Measurements from ENCODE around the gene TCTA. TPM values are rescaled to one million over a fixed set of nuclear protein-coding genes. Genes with fewer than 3 reads are reported as not detected.
A peak's percentile ranks its signal among the peaks of the same experiment; 100 is the strongest.

TCTA gene
- total RNA-seq, 1 experiment from 2014 or later = 19.8 TPM

DNA sequence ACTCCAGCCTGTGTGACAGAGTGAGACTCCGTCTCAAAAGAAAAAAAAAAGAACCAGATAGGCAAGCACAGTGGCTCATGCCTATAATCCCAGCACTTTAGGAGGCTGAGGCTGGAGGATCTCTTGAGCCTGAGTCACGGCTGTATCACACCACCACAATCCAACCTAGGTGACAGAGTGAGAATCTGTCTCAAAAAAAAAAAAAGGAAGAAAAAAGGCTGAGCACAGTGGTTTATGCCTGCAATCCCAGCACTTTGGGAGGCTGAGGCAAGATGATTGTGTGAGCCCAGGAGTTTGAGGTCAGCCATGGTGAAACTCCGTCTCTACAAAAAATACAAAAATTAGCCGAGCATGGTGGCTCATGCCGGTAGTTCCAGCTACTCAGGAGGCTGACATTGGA is 22.5 kb downstream of the TCTA start:
- DNase-seq (ENCODE audit: low read depth, low spot score) = no peak
- in situ Hi-C loops (cut with HindIII; ENCODE audit: low pct_unique_long_range_greater_than_20kb, low sequenced_read_pairs) = no loop called here

GRCh38 chr3:49445391-49445790 is 33.2 kb downstream of the TCTA start:
- DNase-seq (ENCODE audit: low read depth, low spot score) = no peak
- in situ Hi-C loops (cut with HindIII; ENCODE audit: low pct_unique_long_range_greater_than_20kb, low sequenced_read_pairs) = no loop called here

DNA sequence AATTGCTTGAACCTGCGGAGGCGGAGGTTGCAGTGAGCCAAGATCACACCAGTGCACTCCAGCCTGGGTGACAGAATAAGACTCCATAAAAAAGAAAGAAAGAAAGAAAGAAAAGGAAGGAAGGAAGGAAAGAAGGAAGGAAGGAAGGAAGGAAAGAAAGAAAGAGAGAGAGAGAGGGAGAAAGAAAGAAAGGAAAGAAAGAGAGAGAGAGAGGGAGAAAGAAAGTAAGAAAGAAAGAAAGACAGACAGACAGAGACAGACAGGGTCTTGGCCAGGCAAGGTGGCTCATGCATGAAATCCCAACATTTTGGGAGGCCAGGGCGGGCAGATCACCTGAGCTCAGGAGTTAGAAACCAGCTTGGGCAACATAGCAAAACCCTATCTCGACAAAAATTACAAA is 41.4 kb downstream of the TCTA start:
- no peak for DNase-seq (ENCODE audit: low read depth, low spot score)
- in situ Hi-C loops (cut with HindIII; ENCODE audit: low pct_unique_long_range_greater_than_20kb, low sequenced_read_pairs) = no loop called here

DNA sequence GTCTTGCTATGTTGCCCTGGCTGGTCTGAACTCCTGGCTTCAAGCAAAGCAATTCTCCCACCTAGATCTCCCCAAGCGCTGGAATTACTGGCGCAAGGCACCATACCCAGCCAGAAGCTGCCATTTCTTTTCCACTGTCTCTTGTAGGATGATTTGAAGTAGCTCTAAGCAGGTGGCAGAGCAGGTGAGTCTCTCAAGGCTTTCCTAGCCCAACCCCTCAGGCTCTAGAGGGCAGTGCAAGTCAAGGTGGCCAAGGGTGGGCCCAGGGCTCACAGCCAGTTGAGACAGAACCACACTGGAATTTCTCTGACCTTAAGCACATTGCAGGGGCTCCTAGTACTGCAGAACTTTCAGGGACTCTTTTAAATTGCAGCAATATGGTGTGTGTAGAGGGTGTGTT is 42.2 kb downstream of the TCTA start:
- in situ Hi-C loops (cut with HindIII; ENCODE audit: low pct_unique_long_range_greater_than_20kb, low sequenced_read_pairs) = no loop called here
- peak; percentile 69 for DNase-seq (ENCODE audit: low read depth, low spot score)

DNA sequence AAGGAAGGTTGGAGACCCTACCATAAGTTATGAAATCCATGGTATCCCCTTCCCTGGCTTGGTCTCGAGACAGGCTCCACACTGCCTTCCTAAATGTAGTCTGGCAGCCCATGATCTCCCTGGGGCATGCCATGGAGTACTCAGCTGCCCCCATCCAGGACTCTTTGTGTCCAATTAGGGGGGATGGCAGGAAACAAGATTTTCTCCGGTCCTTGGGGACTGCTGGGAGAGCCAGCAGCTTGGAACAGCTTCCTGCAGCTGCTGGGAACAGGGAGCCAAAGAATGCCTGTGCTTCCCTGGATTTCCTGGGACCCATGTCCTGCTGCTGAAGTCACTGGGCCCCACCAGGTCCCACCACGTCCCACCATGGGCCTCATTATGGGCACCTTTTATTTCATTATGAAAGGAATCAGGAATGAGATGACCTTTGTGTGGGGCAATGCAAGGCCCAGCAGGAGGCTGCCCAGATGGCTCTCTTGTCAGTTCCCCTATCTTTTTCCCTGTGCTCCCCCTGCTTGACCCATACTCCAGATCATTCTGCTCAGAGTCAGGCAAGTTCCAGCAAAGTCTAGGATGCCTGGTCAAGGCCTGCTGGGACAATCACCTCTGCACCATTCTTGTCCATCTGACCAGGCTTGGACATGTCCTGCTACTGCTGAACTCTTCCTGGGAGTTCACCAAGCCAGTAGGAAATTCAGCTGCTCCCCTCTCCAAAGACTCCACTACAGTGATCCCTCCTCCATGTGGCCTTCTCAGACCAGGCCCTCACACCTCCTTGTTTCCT is 42.9 kb downstream of the TCTA start:
- no peak for DNase-seq (ENCODE audit: low read depth, low spot score)
- in situ Hi-C loops (cut with HindIII; ENCODE audit: low pct_unique_long_range_greater_than_20kb, low sequenced_read_pairs) = no loop called here

GRCh38 chr3:49456466-49456865 is 44.2 kb downstream of the TCTA start:
- in situ Hi-C loops (cut with HindIII; ENCODE audit: low pct_unique_long_range_greater_than_20kb, low sequenced_read_pairs) = no loop called here
- no peak for DNase-seq (ENCODE audit: low read depth, low spot score)

- in situ Hi-C loops (cut with HindIII; ENCODE audit: low pct_unique_long_range_greater_than_20kb, low sequenced_read_pairs) = no loop called here
- no peak for DNase-seq (ENCODE audit: low read depth, low spot score)
Measured at GRCh38 chr3:49460188-49460890, 48.1 kb downstream of the TCTA start.

GRCh38 chr3:49460956-49461355 is 48.7 kb downstream of the TCTA start:
- in situ Hi-C loops (cut with HindIII; ENCODE audit: low pct_unique_long_range_greater_than_20kb, low sequenced_read_pairs) = no loop called here
- no peak for DNase-seq (ENCODE audit: low read depth, low spot score)

- in situ Hi-C loops (cut with HindIII; ENCODE audit: low pct_unique_long_range_greater_than_20kb, low sequenced_read_pairs) = no loop called here
- DNase-seq (ENCODE audit: low read depth, low spot score) = no peak
Measured at GRCh38 chr3:49461443-49462171, 49.4 kb downstream of the TCTA start.

DNA sequence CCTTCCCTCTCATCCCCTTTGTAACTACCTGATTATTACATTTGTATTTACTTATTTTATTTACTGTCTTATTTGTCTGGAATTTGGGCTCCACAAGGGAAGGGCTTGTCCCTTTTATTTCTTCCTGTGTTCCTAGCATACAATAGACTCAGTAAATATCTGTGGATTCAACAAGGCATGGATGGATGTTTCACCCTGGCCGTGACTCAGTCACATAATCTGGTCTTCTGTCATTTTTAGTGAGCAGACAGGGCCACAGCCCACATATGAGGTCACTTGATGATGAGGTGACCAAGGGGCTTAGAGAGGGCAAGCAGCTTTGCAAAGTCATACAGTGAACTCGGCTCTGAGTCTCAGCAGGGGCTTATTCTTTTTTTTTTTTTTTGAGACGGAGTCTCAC is 50.0 kb downstream of the TCTA start:
- no peak for DNase-seq (ENCODE audit: low read depth, low spot score)
- in situ Hi-C loops (cut with HindIII; ENCODE audit: low pct_unique_long_range_greater_than_20kb, low sequenced_read_pairs) = no loop called here

DNA sequence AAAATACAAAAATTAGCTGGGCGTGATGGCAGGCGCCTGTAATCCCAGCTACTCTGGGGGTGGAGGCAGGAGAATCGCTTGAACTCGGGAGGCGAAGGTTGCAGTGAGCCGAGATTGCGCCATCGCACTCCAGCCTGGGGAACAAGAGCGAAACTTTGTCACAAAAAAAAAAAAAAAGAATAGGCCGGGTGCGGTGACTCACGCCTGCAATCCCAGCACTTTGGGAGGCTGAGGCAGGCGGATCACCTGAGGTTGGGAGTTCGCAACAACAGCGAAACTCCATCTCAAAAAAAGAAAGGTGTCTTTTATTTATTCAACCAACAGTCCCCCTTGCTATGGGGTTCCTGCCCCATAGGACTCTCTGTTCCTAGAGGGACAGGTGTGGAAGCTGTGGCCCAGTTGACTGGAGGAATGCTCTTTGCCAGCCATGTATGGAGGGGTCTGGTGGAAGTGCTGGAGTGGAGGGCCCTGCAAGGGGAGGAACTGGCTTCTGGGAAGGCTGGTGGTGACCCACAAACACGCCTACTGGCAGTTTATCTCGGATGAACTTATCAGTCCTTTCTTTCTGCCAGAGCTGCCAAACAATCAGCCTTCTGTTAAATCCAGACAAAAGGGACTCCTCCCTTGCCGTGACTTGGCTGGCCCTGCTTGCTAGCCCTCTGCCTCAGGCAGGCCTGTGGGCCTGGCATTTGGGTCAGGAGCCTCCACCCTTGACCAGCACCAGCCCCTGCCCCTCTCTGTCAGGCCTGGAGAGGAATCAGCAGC is 53.2 kb downstream of the TCTA start:
- in situ Hi-C loops (cut with HindIII; ENCODE audit: low pct_unique_long_range_greater_than_20kb, low sequenced_read_pairs) = no loop called here
- DNase-seq (ENCODE audit: low read depth, low spot score) = peak; percentile 95

Other genes with a start within 250 kb of the TCTA start
- 25.3 and 25.5 TPM in 2 replicates for gene CCDC71, start 246.1 kb upstream of the TCTA start, total RNA-seq (2014; rRNA removed; shearing (Covaris generic))
- gene KLHDC8B, start 240.8 kb upstream of the TCTA start, total RNA-seq (2014; rRNA removed; shearing (Covaris generic)) = 12.2 and 15.8 TPM in 2 replicates
- gene C3orf62, start 135.2 kb upstream of the TCTA start, total RNA-seq (2014; rRNA removed; shearing (Covaris generic)) = 1.7 and 2.1 TPM in 2 replicates
- 11.8 and 12.4 TPM in 2 replicates for gene USP4, start 72.4 kb upstream of the TCTA start, total RNA-seq (2014; rRNA removed; shearing (Covaris generic))
- gene GPX1, start 54.1 kb upstream of the TCTA start, total RNA-seq (2014; rRNA removed; shearing (Covaris generic)) = 28.7 and 29.0 TPM in 2 replicates
- 283 and 287 TPM in 2 replicates for gene RHOA, start 447 bp upstream of the TCTA start, total RNA-seq (2014; rRNA removed; shearing (Covaris generic))
- 0.32 TPM in 1 of 2 replicates, not detected in the other for gene AMT, start 10.1 kb downstream of the TCTA start, total RNA-seq (2014; rRNA removed; shearing (Covaris generic))
- 3.0 and 3.5 TPM in 2 replicates for gene NICN1, start 16.9 kb downstream of the TCTA start, total RNA-seq (2014; rRNA removed; shearing (Covaris generic))
- 98.1 and 98.9 TPM in 2 replicates for gene DAG1, start 57.8 kb downstream of the TCTA start, total RNA-seq (2014; rRNA removed; shearing (Covaris generic))
- 0.11 and 0.40 TPM in 2 replicates for gene BSN, start 142.1 kb downstream of the TCTA start, total RNA-seq (2014; rRNA removed; shearing (Covaris generic))

Data from SK-MEL-5 (cell line).